HG02870 (cell line): ENCODE measurements around the gene CHID1.

Source experiments
- ATAC-seq: cut with Tn5 transposase; IDR thresholded peaks from one replicate; pipeline ENCODE4 v1.9.1; 2021; ENCODE audit warnings: mild to moderate bottlenecking, moderate library complexity; ENCODE audit not compliant: unreplicated experiment

CHID1 gene

DNA sequence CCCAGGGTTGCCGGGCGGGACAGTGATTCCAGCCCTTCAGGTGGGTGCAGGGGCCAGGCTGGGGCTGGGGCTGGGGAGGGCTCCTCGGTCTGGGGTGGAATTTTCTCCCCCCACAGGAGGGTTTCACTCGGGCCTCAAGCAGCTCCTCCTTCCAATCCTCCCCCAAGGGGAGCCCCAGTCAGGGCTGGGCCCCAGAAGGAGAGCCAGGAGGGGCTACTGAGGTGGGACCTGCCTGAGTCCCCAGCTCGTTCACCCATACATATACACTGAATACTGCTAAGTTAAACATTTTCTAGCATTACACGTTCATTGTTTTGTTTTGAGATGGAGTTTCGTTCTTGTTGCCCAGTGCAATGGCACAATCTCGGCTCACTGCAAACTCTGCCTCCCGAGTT is 84.4 kb downstream of the CHID1 start:
- ATAC-seq = no peak

DNA sequence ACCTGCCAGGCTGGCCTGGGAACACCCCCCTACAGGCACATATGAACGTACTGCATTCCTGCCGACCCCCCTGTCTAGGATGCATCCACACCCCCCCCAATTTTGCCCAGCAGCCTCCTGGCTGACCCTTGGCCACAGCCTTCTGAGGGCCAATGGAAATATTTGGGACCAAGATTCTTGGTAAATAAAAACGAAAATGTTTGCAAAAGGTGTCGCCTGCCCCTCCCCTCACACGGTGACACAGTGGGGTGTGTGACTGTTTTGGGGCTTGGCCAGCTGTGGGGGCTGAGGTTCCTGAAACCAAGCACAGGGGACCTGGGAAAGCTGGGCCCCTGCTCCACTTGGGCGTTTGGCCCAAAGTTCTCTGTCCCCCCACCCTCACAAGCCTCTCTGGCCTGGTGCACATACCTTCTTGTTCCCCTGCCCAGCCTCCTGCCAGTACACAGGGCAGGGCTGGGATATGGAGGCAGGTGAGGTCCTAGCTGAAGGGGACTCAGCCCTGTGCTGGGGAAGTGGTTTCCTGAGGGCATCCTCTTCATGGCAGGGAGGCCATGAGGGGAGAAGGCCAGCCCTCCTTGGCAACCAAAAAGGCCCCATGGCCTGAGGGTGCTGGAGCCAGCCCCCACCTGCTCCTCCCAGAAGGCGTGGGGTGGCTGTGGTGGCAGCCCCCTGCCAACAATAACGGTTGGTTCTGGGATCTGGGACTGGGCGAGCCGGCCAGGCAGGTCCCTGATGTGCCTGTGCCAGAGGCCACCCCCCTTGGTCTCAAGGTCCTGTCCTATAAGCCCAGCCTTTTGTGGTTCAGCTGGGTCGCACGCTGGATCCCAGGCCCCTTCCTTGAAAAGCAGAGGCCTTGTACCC is 85.0 kb downstream of the CHID1 start:
- ATAC-seq = no peak

DNA sequence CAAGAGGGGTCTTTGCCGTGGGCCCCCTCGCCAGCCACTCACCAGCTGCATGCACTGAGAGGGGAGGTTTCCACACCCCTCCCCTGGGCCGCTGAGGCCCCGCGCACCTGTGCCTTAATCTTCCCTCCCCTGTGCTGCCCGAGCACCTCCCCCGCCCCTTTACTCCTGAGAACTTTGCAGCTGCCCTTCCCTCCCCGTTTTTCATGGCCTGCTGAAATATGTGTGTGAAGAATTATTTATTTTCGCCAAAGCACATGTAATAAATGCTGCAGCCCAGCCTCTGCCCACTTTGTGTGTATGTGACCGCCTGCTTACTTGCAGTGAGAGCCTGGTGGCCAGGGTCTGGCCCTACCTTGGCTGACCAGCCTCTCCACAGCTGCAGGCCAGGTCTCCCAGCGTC is 85.7 kb downstream of the CHID1 start:
- ATAC-seq = no peak

DNA sequence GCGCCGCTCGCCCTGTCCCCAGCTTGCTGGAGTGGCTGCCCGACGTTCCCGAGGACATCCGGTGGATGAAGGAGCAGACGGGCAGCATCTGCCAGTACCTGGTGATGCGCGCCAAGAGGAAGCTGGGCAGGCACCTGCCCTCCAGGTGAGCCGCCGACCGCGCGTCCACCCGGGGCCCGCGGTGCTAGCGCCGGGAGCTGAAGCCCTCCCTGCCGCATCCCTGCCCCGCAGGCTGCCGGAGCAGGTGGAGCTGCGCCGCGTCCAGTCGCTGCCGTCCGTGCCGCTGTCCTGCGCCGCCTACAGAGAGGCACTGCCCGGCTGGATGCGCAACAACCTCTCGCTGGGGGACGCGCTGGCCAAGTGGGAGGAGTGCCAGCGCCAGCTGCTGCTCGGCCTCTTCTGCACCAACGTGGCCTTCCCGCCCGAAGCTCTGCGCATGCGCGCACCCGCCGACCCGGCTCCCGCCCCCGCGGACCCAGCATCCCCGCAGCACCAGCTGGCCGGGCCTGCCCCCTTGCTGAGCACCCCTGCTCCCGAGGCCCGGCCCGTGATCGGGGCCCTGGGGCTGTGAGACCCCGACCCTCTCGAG is 86.2 kb downstream of the CHID1 start:
- no peak for ATAC-seq

DNA sequence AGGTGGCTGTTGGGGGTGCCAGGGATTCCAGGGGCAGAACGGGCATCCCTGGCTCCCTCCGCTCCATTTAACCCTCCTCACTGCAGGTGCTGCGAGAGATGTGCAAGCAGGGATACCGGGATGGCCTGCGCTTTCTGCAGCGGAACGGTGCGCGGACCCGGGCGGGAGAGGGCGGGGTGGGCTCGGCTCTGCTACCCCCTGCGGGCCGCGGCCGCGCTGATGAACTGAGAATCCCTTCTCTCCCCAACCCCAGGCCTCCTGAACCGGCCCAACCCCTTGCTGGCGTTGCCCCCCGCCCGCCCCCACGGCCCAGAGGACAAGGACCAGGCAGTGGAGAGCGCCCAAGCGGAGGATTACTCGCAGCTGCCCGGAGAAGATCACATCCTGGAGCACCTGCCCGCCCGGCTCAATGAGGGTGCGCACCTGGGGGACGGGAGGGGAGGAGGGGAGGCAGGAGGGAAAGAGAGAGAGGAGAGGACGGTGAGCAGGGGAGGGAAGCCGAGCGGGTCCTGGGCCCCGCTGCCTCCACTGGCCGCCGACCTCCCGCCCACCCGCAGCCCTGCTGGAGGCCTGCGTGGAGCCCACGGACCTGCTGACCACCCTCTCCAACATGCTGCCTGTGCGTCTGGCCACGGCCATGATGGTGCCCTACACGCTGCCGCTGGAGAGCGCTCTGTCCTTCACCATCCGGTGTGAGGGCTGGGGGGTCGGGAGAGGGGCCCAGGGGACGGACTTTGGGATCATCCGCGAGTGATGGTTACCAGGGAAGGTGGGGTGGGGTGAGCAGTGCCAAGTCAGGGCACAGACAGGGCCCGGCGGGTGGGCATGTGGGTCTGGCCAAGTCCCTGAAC is 86.9 kb downstream of the CHID1 start:
- ATAC-seq = no peak

DNA sequence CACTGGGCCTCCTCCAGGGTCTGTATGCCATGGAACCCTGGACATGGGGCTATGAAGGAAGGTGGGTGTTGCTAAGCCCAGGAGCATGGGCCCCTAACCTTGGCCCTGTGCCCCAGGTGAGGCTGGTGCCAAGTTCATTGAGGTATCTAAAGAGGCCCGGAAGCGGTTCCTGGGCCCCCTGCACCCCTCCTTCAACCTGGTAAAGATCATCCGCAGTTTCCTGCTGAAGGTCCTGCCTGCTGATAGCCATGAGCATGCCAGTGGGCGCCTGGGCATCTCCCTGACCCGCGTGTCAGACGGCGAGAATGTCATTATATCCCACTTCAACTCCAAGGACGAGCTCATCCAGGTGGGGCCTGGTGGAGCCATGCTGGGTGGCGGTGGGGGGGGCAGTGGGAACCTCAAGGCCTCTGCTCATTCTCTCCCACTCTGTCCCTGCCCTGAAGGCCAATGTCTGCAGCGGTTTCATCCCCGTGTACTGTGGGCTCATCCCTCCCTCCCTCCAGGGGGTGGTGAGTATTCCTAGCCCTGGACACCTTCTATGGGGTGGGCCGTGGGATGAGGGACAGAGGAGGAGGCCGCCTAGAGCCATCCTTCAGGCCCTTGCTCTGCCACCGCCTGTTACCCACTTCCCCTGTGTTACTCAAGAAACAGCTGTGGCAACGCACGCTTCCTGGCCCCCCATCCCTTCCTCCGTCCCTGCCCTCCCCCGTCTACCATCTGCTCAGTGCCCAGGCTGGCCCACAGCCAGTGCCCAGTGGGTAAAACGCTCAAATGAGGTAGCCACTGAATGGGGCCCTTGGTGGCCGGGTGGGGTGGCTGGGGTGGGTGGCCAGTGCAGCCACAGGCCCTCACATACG is 88.9 kb downstream of the CHID1 start:
- no peak for ATAC-seq

DNA sequence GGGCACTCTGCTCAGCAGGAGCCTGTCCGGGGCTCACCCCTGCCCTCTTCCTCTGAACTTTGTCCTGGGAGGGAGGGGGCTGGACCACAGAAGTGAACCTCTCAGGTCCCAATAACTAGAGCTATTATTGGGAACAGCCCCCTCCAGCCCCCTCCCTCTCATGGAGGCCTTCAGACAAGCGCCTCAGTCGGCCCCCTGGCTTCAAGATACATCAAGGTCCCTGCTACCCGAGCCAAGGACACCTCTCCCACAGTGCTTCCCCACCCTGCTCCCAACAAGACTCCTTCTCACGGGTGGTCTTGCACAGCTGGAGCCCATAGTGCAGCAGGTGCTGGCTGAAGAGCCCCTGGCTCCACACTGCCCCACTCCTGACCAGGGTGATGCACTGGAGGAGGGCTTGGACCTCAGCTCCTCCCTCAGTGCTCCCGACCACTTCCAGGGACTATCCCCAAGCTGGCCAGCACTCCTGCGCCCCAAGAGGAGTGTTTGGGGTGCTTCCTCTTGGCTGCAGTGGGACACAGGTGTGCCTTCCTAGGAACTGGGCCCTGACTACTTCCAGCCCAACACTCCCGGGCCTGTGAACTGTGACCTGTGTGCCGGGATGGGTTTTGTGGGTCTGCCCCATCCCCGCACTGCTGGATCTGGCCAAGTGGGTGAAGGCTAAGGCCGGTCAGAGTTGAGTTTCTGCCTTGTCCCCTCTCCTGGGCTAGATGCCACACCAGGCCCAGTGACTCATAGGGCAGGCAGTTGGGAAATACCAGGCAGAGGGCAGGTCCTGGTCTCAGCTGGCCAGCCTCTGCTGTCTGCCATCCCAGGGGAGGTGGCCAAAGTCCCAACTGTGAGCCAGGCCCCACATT is 89.7 kb downstream of the CHID1 start:
- ATAC-seq = no peak

DNA sequence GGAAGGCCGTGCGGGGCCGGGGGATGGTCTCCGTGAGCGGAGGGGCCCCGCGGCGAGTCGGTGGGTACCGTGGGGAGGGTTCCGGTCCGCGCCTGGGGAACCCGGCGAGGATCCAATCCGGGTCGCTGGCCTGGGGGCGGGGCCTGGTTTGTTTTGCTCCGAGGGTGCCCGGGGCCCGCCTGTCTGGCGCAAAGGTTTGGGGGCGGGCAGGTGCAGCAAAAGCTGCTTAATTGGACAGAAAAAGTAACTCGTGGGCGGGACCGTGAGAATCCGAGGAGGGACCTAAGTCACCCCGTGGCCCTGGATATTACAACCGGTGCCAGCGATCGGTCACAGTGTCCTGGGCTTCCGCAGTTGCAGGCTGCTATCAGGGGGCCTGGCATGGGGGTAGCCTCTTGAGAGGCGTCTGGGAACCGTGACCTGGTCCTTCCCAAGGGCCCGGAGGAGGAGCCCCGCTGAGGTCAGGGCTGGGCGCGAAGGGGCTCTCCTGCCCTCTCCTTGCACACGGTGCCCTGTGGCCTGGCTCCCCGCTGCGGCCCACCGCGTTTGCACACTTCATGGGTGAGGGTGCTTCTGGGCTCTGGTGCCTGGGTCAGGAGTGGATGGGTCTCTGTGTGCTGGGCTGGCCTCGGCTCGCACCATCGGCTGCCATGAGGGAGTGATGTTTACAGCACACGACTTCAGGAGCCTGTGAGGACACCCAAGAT is 90.5 kb downstream of the CHID1 start:
- peak; percentile 54 for ATAC-seq

DNA sequence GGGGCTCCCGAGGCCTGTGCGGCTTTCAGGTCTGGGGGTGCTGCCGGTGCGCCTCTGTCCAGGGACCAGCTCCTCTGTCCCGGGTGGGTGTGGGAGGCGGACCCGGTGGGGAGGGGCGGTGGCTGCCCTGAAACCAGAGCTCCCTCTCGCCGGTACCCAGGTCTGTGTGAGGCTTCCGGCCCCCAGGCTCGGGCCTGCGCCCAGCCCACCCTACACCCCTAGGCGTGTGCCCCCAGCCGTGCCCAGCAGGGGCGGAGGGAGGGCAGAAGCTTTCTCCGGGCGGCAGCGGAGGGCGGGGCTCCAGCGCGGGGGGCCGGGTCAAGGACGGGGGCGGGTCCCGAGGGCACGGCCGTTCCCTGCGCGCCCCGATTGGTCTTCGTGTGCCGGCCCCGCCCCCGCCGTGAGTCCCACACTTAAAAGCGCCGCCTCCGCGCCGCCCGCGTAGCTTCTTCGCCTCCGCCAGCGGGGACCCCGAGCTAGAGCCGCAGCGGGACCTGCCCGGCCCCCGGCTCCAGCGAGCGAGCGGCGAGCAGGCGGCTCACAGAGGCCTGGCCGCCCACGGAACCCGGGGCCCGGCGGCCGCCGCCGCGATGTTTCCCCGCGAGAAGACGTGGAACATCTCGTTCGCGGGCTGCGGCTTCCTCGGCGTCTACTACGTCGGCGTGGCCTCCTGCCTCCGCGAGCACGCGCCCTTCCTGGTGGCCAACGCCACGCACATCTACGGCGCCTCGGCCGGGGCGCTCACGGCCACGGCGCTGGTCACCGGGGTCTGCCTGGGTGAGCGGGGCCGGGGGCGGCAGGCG is 91.3 kb downstream of the CHID1 start:
- ATAC-seq = peak; percentile 64

DNA sequence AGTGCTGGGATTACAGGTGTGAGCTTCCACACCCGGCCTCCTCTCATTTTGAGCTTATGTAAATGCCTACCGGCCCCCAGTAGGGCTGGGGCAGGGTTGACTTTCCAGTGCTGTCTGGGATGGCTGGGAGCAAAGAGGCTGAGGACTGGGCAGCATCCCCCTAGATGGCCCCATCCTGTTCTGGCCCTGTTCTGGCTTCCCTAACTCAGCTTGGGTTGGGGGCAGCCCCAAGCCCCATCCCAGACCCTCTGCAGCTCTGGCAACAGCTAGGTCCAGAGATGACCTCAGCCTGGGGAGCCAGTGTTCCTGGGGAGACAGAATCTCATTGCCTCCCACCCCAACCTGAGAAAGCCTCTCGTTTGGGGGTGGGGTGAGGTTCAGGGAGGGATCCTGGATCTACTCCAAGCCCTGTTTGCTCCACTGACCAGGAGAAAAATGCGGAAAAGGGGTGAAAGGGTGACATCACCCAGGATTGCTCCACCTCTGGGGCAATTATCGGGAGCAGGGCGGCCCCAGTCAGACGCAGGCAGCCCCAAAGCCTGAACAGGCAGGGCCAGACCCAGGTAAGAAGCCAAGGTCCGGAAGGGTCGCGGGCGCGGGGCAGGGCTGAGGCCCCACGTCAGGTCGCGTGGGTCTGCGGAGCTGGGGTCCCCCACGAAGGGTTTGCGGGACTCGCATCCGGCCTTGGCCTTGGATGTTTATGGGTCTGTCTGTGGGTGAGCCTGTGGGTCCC is 92.0 kb downstream of the CHID1 start, which contains the start of gene PNPLA2:
Gene PNPLA2 (plus strand): TSS at position 519 of the 733 bp plus-strand sequence. CDS start 805 bp downstream, outside the sequence.
- no peak for ATAC-seq
